Inflammatory macrophage treated with lipopolysaccharide for 1 hour (primary cell): ENCODE data around the gene PAXIP1.

ENCODE experiments used
- DNase-seq, 2 donors: peaks; one replicate each; pipeline ENCODE4 v3.0.0-alpha.2; 2020 to 2022

PAXIP1 gene

DNA sequence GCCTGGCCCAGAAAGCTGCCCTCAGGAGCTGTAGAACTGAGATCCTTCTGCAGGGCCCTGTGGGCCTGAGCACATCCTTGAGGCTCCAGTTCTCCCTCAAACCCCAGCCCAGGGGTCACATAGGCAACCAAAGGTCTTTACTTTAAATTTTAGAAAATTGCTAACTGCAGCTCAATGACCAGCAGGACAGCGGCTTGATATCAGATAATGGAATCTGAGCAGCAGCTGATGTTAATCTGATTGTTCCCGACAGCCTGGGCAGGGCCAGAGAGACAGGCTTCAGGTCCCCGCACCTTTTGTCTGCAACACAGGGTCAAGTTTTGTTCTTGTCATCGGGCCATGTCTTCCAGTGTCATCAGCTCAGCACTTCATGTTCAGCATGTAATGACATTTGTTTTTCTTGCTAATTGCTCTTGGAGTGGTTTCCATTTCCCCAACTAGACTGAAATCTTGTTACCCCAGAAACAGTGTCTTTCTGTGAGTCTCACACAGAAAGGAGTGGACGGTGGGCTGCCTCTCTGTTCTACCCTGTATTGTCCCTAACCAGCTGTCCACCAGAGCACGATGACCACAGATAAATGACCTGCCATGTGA is 91.0 kb downstream of the PAXIP1 start:
- no peak for DNase-seq

DNA sequence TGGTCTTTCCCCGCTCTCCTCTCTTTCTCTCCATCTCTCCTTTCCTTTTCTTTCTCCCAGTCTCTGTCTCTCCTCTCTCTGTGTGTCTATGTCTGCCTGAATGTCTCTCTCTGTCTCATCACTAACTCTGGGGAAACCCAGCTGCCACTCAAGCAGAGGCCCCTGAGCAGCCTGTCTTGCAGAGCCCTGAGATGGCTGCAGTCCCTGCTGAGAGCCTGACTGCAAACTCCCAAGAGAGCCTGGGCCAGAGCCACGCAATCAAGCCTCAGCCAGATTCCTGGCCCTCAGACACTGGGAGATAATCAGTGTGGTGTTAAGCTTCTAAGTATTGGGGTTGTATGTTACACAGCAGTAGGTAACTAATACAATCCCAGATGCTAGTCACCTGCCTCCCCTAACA is 91.5 kb downstream of the PAXIP1 start:
- DNase-seq: no peak

DNA sequence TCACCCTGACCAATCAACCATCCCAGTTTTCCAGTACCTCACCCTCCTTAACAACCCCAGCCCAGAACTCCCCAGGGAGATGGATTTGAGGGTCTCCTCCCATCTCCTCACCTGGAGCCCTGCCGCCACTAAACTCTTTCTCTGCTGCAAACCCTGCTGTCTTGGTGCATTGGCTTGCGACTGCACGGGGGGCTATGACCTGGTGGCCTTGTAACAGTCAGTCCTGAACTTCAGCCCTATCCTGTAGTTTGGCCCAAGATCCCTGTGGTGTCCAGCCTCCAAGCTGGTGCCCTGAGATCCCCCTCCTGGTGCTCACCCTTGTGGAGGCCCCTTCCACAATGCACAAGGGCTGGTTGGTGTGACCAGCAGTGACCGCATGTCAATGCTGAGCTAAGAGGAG is 91.9 kb downstream of the PAXIP1 start:
- DNase-seq: no peak

DNA sequence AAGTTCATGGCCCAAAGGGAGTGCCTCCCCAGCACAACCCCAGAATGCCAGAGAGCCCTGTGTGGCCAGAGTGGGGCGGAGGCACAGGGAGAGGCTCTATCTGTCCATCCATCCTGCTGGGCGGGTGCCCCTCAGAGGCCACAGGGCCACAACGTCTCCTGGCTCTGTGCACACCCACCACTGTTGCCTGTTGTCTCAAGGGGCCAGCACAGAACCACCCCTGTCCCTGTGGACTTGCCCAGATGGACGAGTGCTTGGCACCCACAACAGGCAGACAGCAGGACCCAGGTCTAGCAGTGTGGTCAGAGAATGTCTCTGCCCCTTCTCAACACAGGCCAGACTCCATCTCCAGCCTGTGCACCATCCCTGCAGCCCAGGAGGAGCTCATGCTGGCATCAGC is 92.8 kb downstream of the PAXIP1 start:
- DNase-seq: no peak

DNA sequence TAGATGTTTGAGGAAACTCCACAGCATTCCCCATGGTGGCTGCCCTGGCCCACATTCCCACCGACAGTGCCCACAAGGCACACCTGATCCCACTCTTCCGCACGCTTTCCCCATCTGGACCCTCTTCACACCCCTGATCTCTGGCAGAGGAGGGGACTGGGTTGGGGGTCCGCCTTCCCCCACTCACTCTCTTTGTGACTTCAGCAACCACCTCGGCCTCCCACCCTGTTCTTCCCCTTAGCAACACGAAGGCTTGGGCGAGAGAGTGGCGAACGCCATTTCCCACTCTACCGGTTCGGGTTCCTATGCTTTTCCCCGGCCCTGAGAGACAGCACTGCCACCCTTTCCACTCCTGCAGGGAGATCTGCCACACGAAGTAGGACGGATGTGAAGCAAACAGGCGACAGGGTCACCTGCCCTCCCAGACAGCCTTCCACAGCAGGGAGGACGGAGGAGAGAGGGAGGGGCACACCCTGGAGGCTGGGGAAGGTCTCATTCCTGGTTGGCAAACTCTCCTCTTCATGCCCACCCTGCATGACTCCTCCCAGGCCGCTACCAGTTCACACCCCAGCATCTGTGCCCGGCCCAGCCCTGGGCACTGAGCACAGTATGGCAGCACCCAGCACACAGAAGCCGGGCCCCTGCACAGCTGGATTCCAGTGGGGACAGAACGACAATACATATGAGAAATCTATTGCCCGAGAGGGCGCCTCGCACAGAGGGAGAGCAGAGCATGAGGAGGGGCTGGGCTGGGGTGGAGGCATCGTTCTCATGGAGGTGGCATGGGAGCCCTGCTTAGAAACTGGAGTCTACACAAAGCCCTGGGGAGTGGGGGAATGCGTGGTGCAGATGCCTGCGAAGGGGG is 93.5 kb downstream of the PAXIP1 start:
- no peak for DNase-seq

DNA sequence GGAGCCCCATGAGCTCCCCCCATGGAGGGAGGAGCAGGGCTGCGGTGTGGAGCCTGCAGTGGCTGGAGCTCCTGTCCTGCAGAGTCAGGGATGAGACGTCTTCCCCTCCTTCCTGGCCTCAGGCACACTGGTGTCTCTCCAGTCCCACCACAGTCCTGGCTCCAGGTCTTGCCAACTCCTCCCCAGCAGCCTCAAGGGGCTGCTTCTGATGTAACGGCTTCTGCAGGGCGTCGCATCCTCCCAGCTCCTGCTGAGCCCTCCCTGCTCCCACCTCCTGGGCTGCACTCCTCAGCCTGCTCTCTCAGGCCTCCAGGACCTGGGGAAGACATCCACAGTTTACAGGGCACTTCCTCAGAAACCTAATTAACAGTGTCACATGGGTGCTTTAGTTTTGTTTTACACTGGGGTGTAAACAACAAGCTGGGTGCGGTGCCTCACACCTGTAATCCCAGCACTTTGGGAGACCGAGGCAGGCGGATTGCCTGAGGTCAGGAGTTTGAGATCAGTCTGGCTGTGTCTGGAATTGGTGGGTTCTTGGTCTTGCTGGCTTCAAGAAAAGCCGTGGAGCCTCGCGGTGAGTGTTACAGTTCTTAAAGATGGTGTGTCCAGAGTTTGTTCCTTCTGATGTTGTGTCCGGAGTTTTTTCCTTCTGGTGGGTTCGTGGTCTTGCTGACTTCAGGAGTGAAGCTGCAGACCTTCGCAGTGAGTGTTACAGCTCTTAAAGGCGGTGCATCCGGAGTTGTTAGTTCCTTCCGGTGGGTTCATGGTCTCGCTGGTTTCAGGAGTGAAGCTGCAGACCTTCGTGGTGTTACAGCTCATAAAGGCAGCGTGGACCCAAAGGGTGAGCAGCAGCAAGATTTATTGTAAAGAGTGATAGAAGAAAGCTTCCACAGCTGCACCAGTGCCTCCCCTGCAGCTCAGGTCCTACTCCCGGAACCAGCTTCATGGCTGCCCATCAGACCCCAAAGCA is 95.0 kb downstream of the PAXIP1 start:
- no peak for DNase-seq

DNA sequence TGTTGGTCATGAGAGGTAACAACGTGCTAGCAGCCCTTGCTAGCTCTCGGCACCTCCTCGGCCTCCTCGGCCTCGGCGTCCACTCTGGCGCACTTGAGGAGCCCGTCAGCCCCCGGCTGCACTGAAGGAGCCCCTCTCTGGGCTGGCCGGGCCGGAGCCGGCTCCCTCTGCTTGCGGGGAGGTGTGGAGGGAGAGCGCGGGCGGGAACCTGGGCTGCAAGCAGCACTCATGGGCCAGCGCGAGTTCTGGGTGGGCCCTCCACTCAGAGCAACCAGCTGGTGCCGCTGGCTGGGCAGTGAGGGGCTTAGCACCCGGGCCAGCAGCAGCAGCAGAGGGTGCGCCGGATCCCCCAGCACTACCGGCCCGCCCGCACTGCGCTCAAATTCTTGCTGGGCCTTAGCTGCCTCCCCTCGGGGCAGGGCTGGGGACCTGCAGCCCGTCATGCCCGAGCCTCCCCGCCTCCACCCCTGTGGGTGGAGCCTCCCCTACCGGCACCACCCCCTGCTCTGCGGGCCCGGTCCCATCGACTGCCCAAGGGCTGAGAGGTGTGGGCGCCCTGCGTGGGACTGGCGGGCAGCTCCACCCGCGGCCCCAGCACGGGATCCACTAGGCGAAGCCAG is 96.1 kb downstream of the PAXIP1 start:
- DNase-seq: no peak

DNA sequence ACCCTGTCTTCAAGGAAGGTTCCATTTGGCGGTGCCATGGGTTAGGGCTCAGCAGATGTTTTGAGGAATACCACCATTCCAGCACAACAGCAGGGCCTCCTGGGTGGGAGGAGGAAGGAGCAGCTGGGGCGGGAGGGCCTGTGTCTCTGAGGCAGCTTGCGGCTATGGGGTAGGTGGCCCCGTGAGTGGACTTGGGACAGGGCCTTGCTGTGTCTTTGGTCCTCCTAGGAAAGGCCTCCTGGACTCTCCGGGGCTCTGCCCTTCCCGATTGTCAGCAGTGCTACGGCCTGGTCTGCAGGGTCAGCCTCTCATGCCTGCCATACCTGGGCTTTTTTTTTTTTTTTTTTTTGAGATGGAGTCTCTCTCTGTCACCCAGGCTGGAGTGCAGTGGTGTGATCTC is 96.7 kb downstream of the PAXIP1 start:
- no peak for DNase-seq

DNA sequence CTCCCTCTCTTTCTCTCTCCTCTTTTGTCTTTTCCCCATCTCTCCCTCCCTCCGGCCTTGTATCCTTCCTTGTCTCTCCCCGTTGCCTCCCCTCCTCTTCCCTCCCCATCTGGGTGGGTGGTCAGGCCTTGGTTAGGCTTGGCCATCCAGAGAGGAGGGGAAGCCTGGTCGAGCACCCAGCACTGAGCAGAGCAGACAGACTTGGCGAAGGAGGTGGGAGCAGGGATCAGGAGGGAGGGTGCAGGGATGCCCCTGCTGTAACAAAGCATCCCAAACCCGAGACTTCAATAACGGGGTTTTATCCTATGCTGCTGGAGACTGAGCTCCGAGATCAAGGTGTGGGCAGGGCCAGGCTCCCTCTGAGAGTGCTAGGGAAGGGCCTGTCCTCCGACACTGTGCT is 97.3 kb downstream of the PAXIP1 start:
- DNase-seq: no peak

DNA sequence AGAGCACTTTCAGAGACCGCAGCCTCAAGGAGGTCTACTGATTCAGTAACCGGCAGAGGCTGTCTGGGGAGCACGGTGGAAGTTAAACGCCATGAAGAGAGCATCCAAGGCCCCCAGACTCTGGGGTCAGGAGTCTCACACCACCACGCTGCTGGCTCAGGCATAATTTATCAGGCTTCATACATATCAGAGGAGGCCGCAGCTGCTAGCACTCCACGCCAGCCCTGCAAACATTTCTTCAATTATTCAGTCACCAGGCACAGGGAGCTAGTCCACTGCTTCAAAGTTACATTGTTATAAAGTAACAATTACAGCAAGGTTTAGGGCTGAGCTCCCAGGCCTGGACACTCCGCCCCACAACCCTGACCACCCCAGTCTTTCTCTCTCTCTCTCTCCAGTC is 97.8 kb downstream of the PAXIP1 start:
- no peak for DNase-seq

DNA sequence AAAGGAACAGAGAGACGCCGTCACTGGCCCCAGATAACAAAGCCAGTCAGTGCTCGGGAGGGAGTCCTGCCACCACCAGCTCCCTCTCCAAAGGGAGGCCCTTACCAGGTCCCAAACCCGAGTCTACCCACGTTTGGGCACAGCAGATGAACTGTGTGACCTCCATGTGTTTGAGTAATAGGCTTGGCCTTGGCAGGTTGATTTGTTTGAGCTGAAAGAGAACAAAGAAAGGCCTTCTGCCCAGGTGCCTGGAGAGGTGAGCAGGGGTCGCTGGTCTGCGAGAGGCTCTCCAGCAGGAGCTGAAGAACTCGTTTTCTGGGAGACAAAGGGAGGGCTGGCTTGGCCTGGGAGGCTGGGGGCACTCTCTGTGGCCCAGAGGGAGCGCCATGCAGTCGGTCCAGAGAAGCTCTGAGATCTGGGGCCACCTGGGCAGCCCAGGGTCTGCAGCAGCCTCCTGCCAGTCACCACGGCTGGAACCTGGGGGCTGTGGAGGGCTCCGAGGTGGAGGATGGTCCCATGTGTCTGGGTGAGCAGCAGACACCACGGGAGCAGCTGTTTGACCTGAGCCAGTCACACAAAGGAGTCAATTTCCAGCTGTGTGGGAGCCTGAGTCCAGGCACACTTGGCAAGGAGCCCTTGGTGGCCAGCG is 99.7 kb downstream of the PAXIP1 start:
- DNase-seq: no peak

DNA sequence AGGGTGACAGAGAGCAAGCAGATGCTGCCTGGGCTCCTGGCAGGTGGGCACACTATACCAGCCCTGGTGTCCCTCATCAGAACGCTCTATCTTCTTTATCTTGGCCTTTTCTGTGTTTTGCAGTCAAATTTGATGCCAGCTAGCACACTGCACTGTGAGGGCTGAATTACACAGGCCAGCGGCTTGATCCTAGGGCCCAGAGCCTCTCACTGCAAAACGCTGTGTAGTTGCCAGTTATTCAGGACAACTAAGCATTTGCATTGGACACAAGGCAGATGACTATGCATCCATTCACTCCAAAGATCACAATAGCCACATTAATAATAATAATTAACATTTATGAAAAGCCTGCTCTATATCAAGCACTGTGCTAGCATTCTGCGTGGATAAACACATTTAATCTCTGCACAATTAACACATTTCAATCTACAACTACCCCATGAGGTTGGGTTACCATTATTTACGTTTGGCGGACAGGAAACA is 100.3 kb downstream of the PAXIP1 start:
- DNase-seq: no peak

DNA sequence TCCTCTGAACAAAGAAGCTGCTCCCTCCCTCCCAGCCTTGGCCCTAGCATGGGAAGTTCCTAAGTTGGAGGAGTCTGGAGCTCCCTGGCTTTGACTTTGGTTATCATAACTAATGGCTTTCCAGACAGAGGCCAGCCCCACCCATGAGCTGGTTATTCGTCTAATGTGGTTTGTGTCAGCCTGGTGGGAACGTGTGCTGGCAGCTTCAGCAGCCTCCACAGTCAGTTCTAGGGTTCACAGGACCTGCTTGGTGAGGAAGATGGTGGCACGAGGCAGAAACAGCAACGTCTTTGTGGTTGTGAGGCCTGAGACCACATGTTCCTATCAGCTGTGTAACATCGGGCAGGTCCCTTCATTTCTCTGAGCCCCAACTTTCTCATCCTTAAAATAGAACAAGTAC is 103.1 kb downstream of the PAXIP1 start:
- DNase-seq: no peak

DNA sequence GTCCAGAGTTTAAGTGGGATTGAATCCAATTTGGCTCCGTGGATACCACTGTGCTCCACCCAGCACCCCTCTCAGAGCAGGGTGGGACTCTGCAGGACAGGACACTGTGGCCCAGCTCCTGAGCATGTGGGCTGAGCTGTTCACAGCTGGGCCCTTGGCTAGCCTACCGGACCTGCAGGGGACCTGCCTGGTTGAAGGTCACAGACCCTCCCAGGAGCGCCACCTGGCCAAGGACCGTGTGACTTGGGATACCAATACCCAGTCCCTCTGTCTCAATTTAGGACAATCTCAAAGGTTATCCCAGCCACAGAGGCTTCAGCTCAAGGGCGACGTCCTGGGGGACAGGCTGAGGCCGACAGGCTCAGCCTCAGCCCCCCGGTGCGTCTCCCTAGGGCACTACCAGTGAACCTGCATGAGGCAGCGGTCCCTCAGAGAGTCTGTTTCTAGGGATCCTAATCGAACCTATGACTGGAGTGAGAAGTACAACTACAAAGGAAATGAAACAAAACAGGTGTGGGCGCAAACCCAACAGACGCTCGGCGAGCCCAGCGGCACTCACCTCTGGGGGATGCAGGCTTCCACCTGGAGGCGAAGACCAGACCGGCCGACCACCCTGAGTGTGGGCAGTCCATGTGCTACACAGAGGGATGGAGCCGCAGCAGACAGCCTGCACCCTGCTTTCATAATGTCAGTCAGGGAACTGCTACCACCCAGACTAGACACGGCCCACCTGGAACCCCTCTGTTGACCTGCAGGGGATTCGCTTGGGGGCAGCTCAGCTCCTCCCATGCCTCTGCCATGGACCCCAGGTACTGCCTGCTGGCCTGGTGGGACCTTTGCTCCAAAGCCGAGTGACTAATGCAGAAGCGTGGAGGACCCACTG is 103.7 kb downstream of the PAXIP1 start:
- no peak for DNase-seq

DNA sequence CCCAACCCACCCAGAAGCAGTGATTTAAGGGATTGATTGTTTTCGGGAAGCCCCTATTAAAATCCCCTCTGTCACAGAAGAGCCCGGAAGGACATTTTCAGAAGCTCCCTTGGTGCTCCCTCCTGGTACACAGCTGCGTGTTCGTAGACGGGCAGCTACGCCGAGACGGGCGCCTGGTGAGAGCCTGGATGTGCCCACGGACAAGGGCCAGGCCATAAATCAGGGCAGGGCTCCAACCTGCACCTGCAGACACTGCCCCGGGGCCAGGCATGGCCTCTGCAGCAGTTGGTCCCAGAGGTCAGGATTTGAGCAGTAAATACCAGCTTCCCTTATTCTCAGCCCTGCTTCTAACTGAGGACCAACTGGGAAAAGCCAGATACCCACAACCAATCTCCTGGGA is 106.8 kb downstream of the PAXIP1 start:
- no peak for DNase-seq
